Transverse colon (tissue), 4 donors: ENCODE results near the gene HBG2.

ENCODE experiments used
- CTCF ChIP-seq, 5 experiments: fragments of 200-600 bp in 3 of 5; fragments of 450-650 bp in 2 of 5; sonication (generic) in 3 of 5; IDR thresholded peaks; 1 replicate in 2 of 5; 2 replicates in 3 of 5; pipeline ENCODE4 v1.5.1; 2016 to 2017; ENCODE audit warnings: antibody characterized with exemption in 5 of 5, inconsistent platforms in 3 of 5, mild to moderate bottlenecking in 2 of 5, moderate library complexity in 1 of 5
- EP300 ChIP-seq: sonication (generic); formaldehyde crosslinking; IDR thresholded peaks from one replicate; pipeline ENCODE4 v1.6.1; 2017; ENCODE audit warnings: antibody characterized with exemption, low read depth
- POLR2A ChIP-seq: fragments of 450-650 bp; IDR thresholded peaks from one replicate; pipeline ENCODE4 v1.6.1; 2016; ENCODE audit warnings: antibody characterized with exemption, mild to moderate bottlenecking, moderate library complexity
- POLR2AphosphoS5 ChIP-seq, 3 donors: sonication (generic); formaldehyde crosslinking; IDR thresholded peaks; one replicate each; pipeline ENCODE4 v1.6.1; 2016; ENCODE audit warnings: antibody characterized with exemption in 3 of 3

- no peak for TF ChIP-seq CTCF (IDR thresholded peaks at IDR 0.05)
- no peak for TF ChIP-seq POLR2A
- no peak for TF ChIP-seq EP300
- TF ChIP-seq POLR2AphosphoS5 (IDR thresholded peaks at IDR 0.05): no peak
Measured at GRCh38 chr11:5290106-5290505, 35.5 kb upstream of the HBG2 start.
